HepG2 (cell line): ENCODE results near the gene ADARB2. TPM values are rescaled to one million over a fixed set of nuclear protein-coding genes. Genes with fewer than 3 reads are reported as not detected.

ENCODE experiments used
- ATAC-seq: fragments of 200-7000 bp; cut with Tn5 transposase; 3 replicates; pipeline ENCODE4 v1.9.1; 2020; ENCODE audit warnings: mild to moderate bottlenecking, moderate library complexity
- BruUV-seq: library from RNA; stranded (reverse); fragments of 400-500 nt; replicated peaks from 2 replicates; lab custom pipeline; 2021; lab: Mats Ljungman, UMichigan
- CTCF ChIA-PET: fragments of 300-600 bp; formaldehyde crosslinking; extraction: SDS; loops from one replicate; lab custom pipeline; 2021; ENCODE audit warnings: low total read pairs, inconsistent platforms, low intra/inter-chr PET ratio; lab: Yijun Ruan, JAX
- POLR2A ChIA-PET: fragments of 350-600 bp; sonication (Branson Sonifier 250); formaldehyde crosslinking; loops from one replicate; lab custom pipeline; 2020; ENCODE audit warnings: antibody characterized with exemption, inconsistent platforms; lab: Yijun Ruan, JAX
- DNase-seq: peaks from one replicate; pipeline ENCODE4 v3.0.0-alpha.2; 2015; ENCODE audit warnings: low spot score
- FAIRE-seq: peaks from 3 replicates; lab custom pipeline; 2011; peaks lifted over from hg19 to GRCh38; lab: Jason Lieb, UNC
- H2AFZ ChIP-seq: one replicate; pipeline ENCODE4 v1.6.1; 2011; ENCODE audit warnings: low read length, inconsistent platforms
- H3K27ac ChIP-seq: fragments of 300-600 bp; 3 replicates; pipeline ENCODE4 v1.8.0; 2011; ENCODE audit warnings: mixed run types, mild to moderate bottlenecking, mixed read lengths, low read length, inconsistent platforms; ENCODE audit not compliant: insufficient read depth; ENCODE audit errors: extremely low read length
- H3K27me3 ChIP-seq, 2 experiments: fragments of 200-600 bp in 1 of 2; 2 replicates in 1 of 2; 3 replicates in 1 of 2; pipeline versions ENCODE4 v1.6.0 to v1.8.0; 2011; ENCODE audit warnings: low read length in 2 of 2, mild to moderate bottlenecking in 2 of 2, moderate library complexity in 2 of 2, inconsistent platforms in 1 of 2; ENCODE audit not compliant: insufficient read depth in 2 of 2, control insufficient read depth in 1 of 2
- H3K36me3 ChIP-seq, 2 experiments: fragments of 200-600 bp in 1 of 2; replicated peaks in 1 of 2; 2 replicates in 1 of 2; 3 replicates in 1 of 2; pipeline versions ENCODE4 v1.5.1 to v1.8.0; 2011; ENCODE audit warnings: low read length in 2 of 2, inconsistent platforms in 1 of 2; ENCODE audit not compliant: insufficient read depth in 2 of 2, control insufficient read depth in 1 of 2
- H3K4me1 ChIP-seq: 2 replicates; pipeline ENCODE4 v1.5.1; 2012; ENCODE audit warnings: low read length, inconsistent platforms; ENCODE audit not compliant: insufficient read depth
- H3K4me2 ChIP-seq: 2 replicates; pipeline ENCODE4 v1.6.0; 2011; ENCODE audit warnings: low read depth, low read length, inconsistent platforms
- H3K4me3 ChIP-seq, 3 experiments: fragments of 200-600 bp in 1 of 3; sonication (generic), shearing (Covaris generic) in 1 of 3; replicated peaks in 1 of 3; 2 replicates each; pipeline ENCODE4 v1.5.1; 2011 to 2016; ENCODE audit warnings: low read length in 3 of 3, inconsistent platforms in 2 of 3, low read depth in 2 of 3, mild to moderate bottlenecking in 2 of 3, control low read depth in 1 of 3, mixed read lengths in 1 of 3; ENCODE audit not compliant: insufficient read depth in 1 of 3
- H3K79me2 ChIP-seq: one replicate; pipeline ENCODE4 v1.6.1; 2011; ENCODE audit warnings: low read length, inconsistent platforms; ENCODE audit not compliant: insufficient read depth
- H3K9ac ChIP-seq: 2 replicates; pipeline ENCODE4 v1.6.0; 2011; ENCODE audit warnings: mild to moderate bottlenecking, low read depth, low read length, inconsistent platforms; ENCODE audit not compliant: insufficient read depth
- H3K9me3 ChIP-seq: 2 replicates; pipeline ENCODE4 v1.5.1; 2012; ENCODE audit warnings: mild to moderate bottlenecking, low read length
- H4K20me1 ChIP-seq: 2 replicates; pipeline ENCODE4 v1.6.0; 2011; ENCODE audit warnings: inconsistent platforms, mild to moderate bottlenecking, low read length, moderate library complexity; ENCODE audit not compliant: insufficient read depth
- HNRNPLL ChIP-seq: fragments of 200-400 bp; formaldehyde crosslinking; IDR thresholded peaks from 2 replicates; pipeline ENCODE4 v1.6.1; 2017; ENCODE audit warnings: mild to moderate bottlenecking, low read depth, low read length; ENCODE audit not compliant: poor library complexity, severe bottlenecking
- RELA ChIP-seq: sonication (generic); formaldehyde crosslinking; IDR thresholded peaks from 2 replicates; pipeline ENCODE4 v1.4.0; 2020; ENCODE audit warnings: missing genetic modification reagents
- ZBTB21 ChIP-seq: sonication (generic); formaldehyde crosslinking; IDR thresholded peaks from 2 replicates; pipeline ENCODE4 v1.4.0; 2020; ENCODE audit warnings: missing genetic modification reagents
- ZBTB8A ChIP-seq: sonication (generic); formaldehyde crosslinking; IDR thresholded peaks from 2 replicates; pipeline ENCODE4 v1.4.0; 2020; ENCODE audit warnings: mild to moderate bottlenecking, low read depth, missing genetic modification reagents, borderline replicate concordance
- ZNF331 ChIP-seq: sonication (generic); formaldehyde crosslinking; IDR thresholded peaks from 2 replicates; pipeline ENCODE4 v1.4.0; 2020; ENCODE audit warnings: missing genetic modification reagents
- WGBS: methylation state at CpG from one replicate; pipeline ENCODE4 v1.1.6; 2017; ENCODE audit warnings: low lambda C conversion rate; 5-methylcytosine and 5-hydroxymethylcytosine counted together
- in situ Hi-C: cut with HindIII; loops from 2 replicates; pipeline ENCODE4 v1.10.0; 2017; ENCODE audit warnings: low pct_unique_long_range_greater_than_20kb; ENCODE audit not compliant: extremely low pct_ligation_motif_present
- intact Hi-C: fragments of 100-400 bp; cut with micrococcal nuclease; formaldehyde crosslinking; loops from one replicate; pipeline ENCODE4 v1.10.0; 2022; ENCODE audit not compliant: unreplicated experiment
- polyA plus RNA-seq, 8 experiments: library from polyadenylated mRNA; depleted of rRNA in 3 of 8; stranded (reverse) in 7 of 8; unstranded in 1 of 8; fragments of >200 nt; fragmentation: Illumina TruSeq in 4 of 8; extraction: Trizol in 4 of 8; gene quantifications; 2 replicates each; pipeline versions ENCODE4 v1.2.1 to v1.2.3, GENCODE V29; 2011 to 2016; ENCODE audit warnings: low read depth in 4 of 8, missing spikeins in 1 of 8, mixed read lengths in 1 of 8; ENCODE audit not compliant: insufficient read depth in 1 of 8
- total RNA-seq, 5 experiments: library from RNA; depleted of rRNA; stranded (reverse); fragments of >200 nt; fragmentation: Illumina TruSeq; extraction: Trizol; gene quantifications; 2 replicates each; pipeline ENCODE4 v1.2.3, GENCODE V29; 2016; ENCODE audit warnings: low read depth in 1 of 5
- TF ChIP-seq, protein P1 (sequence below): sonication (generic); formaldehyde crosslinking; IDR thresholded peaks from 2 replicates; pipeline ENCODE4 v1.9.0; 2021; ENCODE audit warnings: missing genetic modification reagents, mild to moderate bottlenecking, borderline replicate concordance
- TF ChIP-seq, protein P2 (sequence below): IDR thresholded peaks from 2 replicates; pipeline ENCODE4 v1.4.0; 2020; ENCODE audit warnings: mild to moderate bottlenecking, missing genetic modification reagents
- TF ChIP-seq, protein P3 (sequence below): sonication (generic); formaldehyde crosslinking; IDR thresholded peaks from 2 replicates; pipeline ENCODE4 v1.4.0; 2020; ENCODE audit warnings: mild to moderate bottlenecking, missing genetic modification reagents

Gene ADARB2
- total and polyA plus RNA-seq, 2 of the 13 experiments (the other 11 are each of a cell fraction or from before 2014, with no cell fraction given), result not detected

DNA sequence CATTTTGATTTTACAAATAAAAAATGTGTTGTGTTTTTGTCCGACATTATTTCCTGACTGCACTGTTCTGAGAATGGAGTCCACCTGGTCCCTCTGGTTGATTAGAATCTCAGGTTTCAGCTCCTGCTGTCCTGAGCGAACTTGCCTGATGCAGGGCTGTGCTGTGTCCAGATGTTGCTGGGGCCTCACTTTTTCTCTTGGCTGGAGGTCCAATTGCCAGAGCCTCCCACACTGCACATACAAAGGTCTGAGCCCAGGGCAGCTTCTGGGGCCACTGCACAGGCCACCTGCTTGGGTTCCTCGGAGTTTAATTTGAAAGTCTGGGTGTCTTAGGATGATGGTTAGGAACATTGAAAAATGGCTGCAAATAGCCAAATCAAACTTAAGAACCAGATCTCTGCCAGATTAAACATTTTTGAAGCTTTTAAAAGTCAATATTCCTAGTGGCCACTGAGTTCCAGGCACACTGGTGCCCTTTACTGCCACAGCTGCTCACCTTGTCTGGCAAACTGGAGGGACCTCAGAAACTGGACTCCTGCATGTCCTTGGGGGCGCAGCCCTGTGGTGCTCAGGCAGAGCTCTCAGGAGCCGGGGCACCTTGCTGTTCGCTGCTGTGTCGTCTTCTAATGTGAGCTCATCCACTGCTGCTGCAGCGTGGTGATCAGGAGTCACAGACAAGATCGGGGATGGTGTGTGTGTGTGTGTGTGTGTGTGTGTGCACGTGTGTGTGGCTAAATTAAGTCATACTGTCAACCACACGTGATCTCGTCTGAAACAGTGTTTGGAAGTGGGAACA lies 606.1 kb downstream of the ADARB2 start:
- Histone ChIP-seq H4K20me1 (no peaks in the 10 kb centered on the region), H3K79me2 (no peaks in the 10 kb centered on the region), H3K9ac (no peak overlapping the region), H3K4me1 (no peaks in the 10 kb centered on the region), H3K27ac (no peak overlapping the region), H3K4me2 (no peak overlapping the region), H3K9me3 (no peaks in the 10 kb centered on the region), H2AFZ (no peak overlapping the region), H3K27me3 (no peaks in the 10 kb centered on the region), H3K36me3 (peaks cover 12 to 46% of the 10 kb centered on the region in 2 experiments; a peak in 4 of 5 replicates), H3K4me3 (no peak overlapping the region)
- intact Hi-C loops, result no loop called here
- WGBS, result 95% methylated on average over 12 of the region's 12 CpGs
- DNase-seq (no peak), FAIRE-seq (no peak), ATAC-seq (no peak)
- in situ Hi-C loops, result no loop called here
- no TSS peak for BruUV-seq
- ChIA-PET CTCF (no interaction called here), POLR2A (no interaction called here)
- TF ChIP-seq, protein P1, sequence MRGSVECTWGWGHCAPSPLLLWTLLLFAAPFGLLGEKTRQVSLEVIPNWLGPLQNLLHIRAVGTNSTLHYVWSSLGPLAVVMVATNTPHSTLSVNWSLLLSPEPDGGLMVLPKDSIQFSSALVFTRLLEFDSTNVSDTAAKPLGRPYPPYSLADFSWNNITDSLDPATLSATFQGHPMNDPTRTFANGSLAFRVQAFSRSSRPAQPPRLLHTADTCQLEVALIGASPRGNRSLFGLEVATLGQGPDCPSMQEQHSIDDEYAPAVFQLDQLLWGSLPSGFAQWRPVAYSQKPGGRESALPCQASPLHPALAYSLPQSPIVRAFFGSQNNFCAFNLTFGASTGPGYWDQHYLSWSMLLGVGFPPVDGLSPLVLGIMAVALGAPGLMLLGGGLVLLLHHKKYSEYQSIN (CRISPR knock-in tag), result no peak

DNA sequence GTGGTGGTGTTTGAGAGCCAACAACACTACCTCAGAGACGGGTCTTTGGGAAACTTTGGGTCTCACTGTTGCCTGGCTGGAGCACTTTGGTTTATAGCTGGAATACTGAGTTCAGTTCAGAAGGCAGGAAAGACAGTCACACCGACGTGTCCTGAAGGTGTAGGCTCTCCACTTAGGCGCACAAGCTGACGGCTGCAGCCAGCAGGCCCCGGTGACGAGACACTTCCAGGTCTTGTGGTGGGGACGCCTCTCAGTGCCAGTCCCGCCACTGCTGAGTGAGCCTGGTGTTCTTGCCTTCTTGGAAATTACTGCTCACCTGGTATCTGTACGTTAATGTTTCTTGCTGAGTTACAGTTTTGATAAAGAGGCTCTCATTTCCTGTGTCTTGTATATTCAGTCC lies 607.1 kb downstream of the ADARB2 start:
- in situ Hi-C loops (no loop called here), intact Hi-C loops (no loop called here)
- Histone ChIP-seq H3K79me2 (no peaks in the 10 kb centered on the region), H3K9ac (no peak overlapping the region), H4K20me1 (no peaks in the 10 kb centered on the region), H2AFZ (no peak overlapping the region), H3K36me3 (peaks cover 15 to 53% of the 10 kb centered on the region in 2 experiments; a peak in 4 of 5 replicates), H3K9me3 (no peaks in the 10 kb centered on the region), H3K4me3 (no peak overlapping the region), H3K27me3 (no peaks in the 10 kb centered on the region), H3K4me1 (no peaks in the 10 kb centered on the region), H3K27ac (no peak overlapping the region), H3K4me2 (no peak overlapping the region)
- 97% methylated on average over 6 of the region's 10 CpGs for WGBS
- BruUV-seq, result no TSS peak
- no peak for ATAC-seq
- no peak for DNase-seq
- ChIA-PET POLR2A (no interaction called here), CTCF (no interaction called here)
- no peak for FAIRE-seq
- TF ChIP-seq ZBTB21 (CRISPR knock-in tag), result no peak
- no peak for TF ChIP-seq HNRNPLL
- TF ChIP-seq ZNF331, result no peak
- TF ChIP-seq RELA (CRISPR knock-in tag), result no peak
- TF ChIP-seq, protein P2, sequence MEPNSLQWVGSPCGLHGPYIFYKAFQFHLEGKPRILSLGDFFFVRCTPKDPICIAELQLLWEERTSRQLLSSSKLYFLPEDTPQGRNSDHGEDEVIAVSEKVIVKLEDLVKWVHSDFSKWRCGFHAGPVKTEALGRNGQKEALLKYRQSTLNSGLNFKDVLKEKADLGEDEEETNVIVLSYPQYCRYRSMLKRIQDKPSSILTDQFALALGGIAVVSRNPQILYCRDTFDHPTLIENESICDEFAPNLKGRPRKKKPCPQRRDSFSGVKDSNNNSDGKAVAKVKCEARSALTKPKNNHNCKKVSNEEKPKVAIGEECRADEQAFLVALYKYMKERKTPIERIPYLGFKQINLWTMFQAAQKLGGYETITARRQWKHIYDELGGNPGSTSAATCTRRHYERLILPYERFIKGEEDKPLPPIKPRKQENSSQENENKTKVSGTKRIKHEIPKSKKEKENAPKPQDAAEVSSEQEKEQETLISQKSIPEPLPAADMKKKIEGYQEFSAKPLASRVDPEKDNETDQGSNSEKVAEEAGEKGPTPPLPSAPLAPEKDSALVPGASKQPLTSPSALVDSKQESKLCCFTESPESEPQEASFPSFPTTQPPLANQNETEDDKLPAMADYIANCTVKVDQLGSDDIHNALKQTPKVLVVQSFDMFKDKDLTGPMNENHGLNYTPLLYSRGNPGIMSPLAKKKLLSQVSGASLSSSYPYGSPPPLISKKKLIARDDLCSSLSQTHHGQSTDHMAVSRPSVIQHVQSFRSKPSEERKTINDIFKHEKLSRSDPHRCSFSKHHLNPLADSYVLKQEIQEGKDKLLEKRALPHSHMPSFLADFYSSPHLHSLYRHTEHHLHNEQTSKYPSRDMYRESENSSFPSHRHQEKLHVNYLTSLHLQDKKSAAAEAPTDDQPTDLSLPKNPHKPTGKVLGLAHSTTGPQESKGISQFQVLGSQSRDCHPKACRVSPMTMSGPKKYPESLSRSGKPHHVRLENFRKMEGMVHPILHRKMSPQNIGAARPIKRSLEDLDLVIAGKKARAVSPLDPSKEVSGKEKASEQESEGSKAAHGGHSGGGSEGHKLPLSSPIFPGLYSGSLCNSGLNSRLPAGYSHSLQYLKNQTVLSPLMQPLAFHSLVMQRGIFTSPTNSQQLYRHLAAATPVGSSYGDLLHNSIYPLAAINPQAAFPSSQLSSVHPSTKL (CRISPR knock-in tag), result no peak
- TF ChIP-seq, protein P3, sequence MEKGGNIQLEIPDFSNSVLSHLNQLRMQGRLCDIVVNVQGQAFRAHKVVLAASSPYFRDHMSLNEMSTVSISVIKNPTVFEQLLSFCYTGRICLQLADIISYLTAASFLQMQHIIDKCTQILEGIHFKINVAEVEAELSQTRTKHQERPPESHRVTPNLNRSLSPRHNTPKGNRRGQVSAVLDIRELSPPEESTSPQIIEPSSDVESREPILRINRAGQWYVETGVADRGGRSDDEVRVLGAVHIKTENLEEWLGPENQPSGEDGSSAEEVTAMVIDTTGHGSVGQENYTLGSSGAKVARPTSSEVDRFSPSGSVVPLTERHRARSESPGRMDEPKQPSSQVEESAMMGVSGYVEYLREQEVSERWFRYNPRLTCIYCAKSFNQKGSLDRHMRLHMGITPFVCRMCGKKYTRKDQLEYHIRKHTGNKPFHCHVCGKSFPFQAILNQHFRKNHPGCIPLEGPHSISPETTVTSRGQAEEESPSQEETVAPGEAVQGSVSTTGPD (CRISPR knock-in tag), result no peak
- no peak for TF ChIP-seq ZBTB8A
